ENCODE measurements around the gene CYB5R4. TPM values are rescaled to one million over a fixed set of nuclear protein-coding genes. Genes with fewer than 3 reads are reported as not detected.

The CYB5R4 gene
- total RNA-seq, 1 donor from 2014 or later: 5.2 TPM

GRCh38 chr6:83860782-83861495, 1.4 kb downstream of the CYB5R4 start:
- Histone ChIP-seq H3K4me3 (ENCODE audit: low read length in 3 of 3) (peak overlapping the region in 2 of 3 donors; percentile 89 to 99), H3K9ac (ENCODE audit: low read depth in 1 of 3, low read length in 3 of 3) (no peak overlapping the region), H3K27me3 (ENCODE audit: control insufficient read depth in 3 of 3, insufficient read depth in 3 of 3, low read length in 3 of 3) (peaks cover 0 to 3% (median 0%) of the 10 kb centered on the region in 3 donors), H3K4me1 (ENCODE audit: control insufficient read depth in 3 of 3, insufficient read depth in 3 of 3, low read length in 3 of 3) (peaks cover 5 to 26% (median 12%) of the 10 kb centered on the region in 3 donors), H3K9me3 (ENCODE audit: control insufficient read depth in 3 of 3, low read length in 3 of 3) (no peaks in the 10 kb centered on the region), H3K27ac (ENCODE audit: low read depth, low read length) (no peak overlapping the region), H3K36me3 (ENCODE audit: control insufficient read depth in 3 of 3, insufficient read depth in 3 of 3, low read length in 3 of 3) (peaks cover 0 to 9% (median 0%) of the 10 kb centered on the region in 3 donors)

DNA sequence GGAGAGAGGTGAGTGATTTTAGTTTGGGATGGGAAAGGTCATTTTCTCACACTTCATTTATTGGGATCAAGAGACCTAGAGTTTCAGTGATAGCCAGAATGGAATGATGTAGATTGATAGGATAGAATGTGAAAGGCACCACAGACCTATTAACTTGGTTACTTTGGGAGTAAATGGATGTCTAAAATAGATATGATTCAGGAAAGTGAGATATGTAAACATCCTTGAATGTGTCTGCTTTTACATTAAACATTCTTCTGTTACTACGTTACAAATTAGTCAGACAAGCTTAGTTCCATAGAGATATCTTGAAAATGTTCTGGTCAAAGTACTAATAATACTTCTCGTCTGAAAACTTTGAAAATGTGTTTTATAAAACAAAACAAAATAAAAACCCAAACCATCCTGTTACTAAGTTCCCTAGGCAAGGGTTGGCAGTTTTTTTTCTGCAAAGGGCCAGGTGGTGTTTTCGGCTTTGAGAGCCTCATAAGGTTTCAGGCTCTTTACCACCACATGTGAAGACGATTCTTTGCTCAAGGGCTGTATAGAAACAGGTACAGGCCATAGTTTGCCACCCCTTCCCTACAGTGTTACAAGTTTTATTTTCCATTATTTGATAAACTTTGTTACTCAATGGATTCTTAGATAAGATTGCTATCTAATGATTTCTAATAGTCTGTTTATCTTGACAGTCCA, 3.4 kb downstream of the CYB5R4 start:
- H3K27me3 ChIP-seq (ENCODE audit: control insufficient read depth in 3 of 3, insufficient read depth in 3 of 3, low read length in 3 of 3): no peaks in the 10 kb centered on the region
- peaks cover 5 to 26% (median 12%) of the 10 kb centered on the region in 3 donors for H3K4me1 ChIP-seq (ENCODE audit: control insufficient read depth in 3 of 3, insufficient read depth in 3 of 3, low read length in 3 of 3)
- peaks cover 0 to 9% (median 2%) of the 10 kb centered on the region in 3 donors for H3K36me3 ChIP-seq (ENCODE audit: control insufficient read depth in 3 of 3, insufficient read depth in 3 of 3, low read length in 3 of 3)
- H3K27ac ChIP-seq (ENCODE audit: low read depth, low read length): no peak overlapping the region
- no peak overlapping the region for H3K4me3 ChIP-seq (ENCODE audit: low read length in 3 of 3)
- H3K9me3 ChIP-seq (ENCODE audit: control insufficient read depth in 3 of 3, low read length in 3 of 3): no peaks in the 10 kb centered on the region
- no peak overlapping the region for H3K9ac ChIP-seq (ENCODE audit: low read depth in 1 of 3, low read length in 3 of 3)

- no peak overlapping the region for H3K27ac ChIP-seq (ENCODE audit: low read depth, low read length)
- no peak overlapping the region for H3K4me3 ChIP-seq (ENCODE audit: low read length in 3 of 3)
- H3K4me1 ChIP-seq (ENCODE audit: control insufficient read depth in 3 of 3, insufficient read depth in 3 of 3, low read length in 3 of 3): no peaks in the 10 kb centered on the region
- no peaks in the 10 kb centered on the region for H3K9me3 ChIP-seq (ENCODE audit: control insufficient read depth in 3 of 3, low read length in 3 of 3)
- H3K9ac ChIP-seq (ENCODE audit: low read depth in 1 of 3, low read length in 3 of 3): no peak overlapping the region
- H3K36me3 ChIP-seq (ENCODE audit: control insufficient read depth in 3 of 3, insufficient read depth in 3 of 3, low read length in 3 of 3): peaks cover 0 to 9% (median 2%) of the 10 kb centered on the region in 3 donors
- no peaks in the 10 kb centered on the region for H3K27me3 ChIP-seq (ENCODE audit: control insufficient read depth in 3 of 3, insufficient read depth in 3 of 3, low read length in 3 of 3)
Observed at GRCh38 chr6:83867043-83867442, 7.6 kb downstream of the CYB5R4 start.

GRCh38 chr6:83867527-83868161, 8.2 kb downstream of the CYB5R4 start:
- Histone ChIP-seq H3K27ac (ENCODE audit: low read depth, low read length) (peak overlapping the region; percentile 16), H3K27me3 (ENCODE audit: control insufficient read depth in 3 of 3, insufficient read depth in 3 of 3, low read length in 3 of 3) (no peaks in the 10 kb centered on the region), H3K36me3 (ENCODE audit: control insufficient read depth in 3 of 3, insufficient read depth in 3 of 3, low read length in 3 of 3) (peaks cover 0 to 9% (median 2%) of the 10 kb centered on the region in 3 donors), H3K4me1 (ENCODE audit: control insufficient read depth in 3 of 3, insufficient read depth in 3 of 3, low read length in 3 of 3) (no peaks in the 10 kb centered on the region), H3K4me3 (ENCODE audit: low read length in 3 of 3) (no peak overlapping the region), H3K9me3 (ENCODE audit: control insufficient read depth in 3 of 3, low read length in 3 of 3) (no peaks in the 10 kb centered on the region), H3K9ac (ENCODE audit: low read depth in 1 of 3, low read length in 3 of 3) (no peak overlapping the region)

DNA sequence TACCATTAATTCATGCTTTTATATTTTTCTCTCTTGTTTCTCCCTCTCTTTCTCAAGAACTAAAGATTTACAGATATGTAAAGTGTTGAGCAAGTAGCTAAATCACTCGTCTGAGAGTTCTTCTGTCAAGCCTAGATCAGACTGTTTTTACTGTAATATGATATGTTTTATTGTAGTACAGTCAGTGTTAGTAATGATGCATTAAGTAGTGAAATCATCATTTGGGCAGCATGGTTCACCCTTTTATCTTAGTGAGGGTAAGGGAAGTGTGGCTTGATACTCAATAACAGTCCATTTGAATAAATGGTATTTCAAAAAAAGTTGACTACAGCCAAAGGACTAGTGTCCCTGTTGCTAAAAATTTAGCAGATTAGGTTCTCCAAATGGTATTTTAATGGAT, 9.2 kb downstream of the CYB5R4 start:
- H3K27me3 ChIP-seq (ENCODE audit: control insufficient read depth in 3 of 3, insufficient read depth in 3 of 3, low read length in 3 of 3): no peaks in the 10 kb centered on the region
- H3K4me1 ChIP-seq (ENCODE audit: control insufficient read depth in 3 of 3, insufficient read depth in 3 of 3, low read length in 3 of 3): no peaks in the 10 kb centered on the region
- H3K27ac ChIP-seq (ENCODE audit: low read depth, low read length): no peak overlapping the region
- H3K36me3 ChIP-seq (ENCODE audit: control insufficient read depth in 3 of 3, insufficient read depth in 3 of 3, low read length in 3 of 3): peaks cover 0 to 9% (median 2%) of the 10 kb centered on the region in 3 donors
- no peak overlapping the region for H3K9ac ChIP-seq (ENCODE audit: low read depth in 1 of 3, low read length in 3 of 3)
- H3K4me3 ChIP-seq (ENCODE audit: low read length in 3 of 3): no peak overlapping the region
- H3K9me3 ChIP-seq (ENCODE audit: control insufficient read depth in 3 of 3, low read length in 3 of 3): no peaks in the 10 kb centered on the region

GRCh38 chr6:83870649-83871048, 11.2 kb downstream of the CYB5R4 start:
- Histone ChIP-seq H3K4me3 (ENCODE audit: low read length in 3 of 3) (no peak overlapping the region), H3K36me3 (ENCODE audit: control insufficient read depth in 3 of 3, insufficient read depth in 3 of 3, low read length in 3 of 3) (peaks cover 0 to 2% (median 0%) of the 10 kb centered on the region in 3 donors), H3K9me3 (ENCODE audit: control insufficient read depth in 3 of 3, low read length in 3 of 3) (no peaks in the 10 kb centered on the region), H3K27ac (ENCODE audit: low read depth, low read length) (no peak overlapping the region), H3K9ac (ENCODE audit: low read depth in 1 of 3, low read length in 3 of 3) (no peak overlapping the region), H3K27me3 (ENCODE audit: control insufficient read depth in 3 of 3, insufficient read depth in 3 of 3, low read length in 3 of 3) (no peaks in the 10 kb centered on the region), H3K4me1 (ENCODE audit: control insufficient read depth in 3 of 3, insufficient read depth in 3 of 3, low read length in 3 of 3) (no peaks in the 10 kb centered on the region)

DNA sequence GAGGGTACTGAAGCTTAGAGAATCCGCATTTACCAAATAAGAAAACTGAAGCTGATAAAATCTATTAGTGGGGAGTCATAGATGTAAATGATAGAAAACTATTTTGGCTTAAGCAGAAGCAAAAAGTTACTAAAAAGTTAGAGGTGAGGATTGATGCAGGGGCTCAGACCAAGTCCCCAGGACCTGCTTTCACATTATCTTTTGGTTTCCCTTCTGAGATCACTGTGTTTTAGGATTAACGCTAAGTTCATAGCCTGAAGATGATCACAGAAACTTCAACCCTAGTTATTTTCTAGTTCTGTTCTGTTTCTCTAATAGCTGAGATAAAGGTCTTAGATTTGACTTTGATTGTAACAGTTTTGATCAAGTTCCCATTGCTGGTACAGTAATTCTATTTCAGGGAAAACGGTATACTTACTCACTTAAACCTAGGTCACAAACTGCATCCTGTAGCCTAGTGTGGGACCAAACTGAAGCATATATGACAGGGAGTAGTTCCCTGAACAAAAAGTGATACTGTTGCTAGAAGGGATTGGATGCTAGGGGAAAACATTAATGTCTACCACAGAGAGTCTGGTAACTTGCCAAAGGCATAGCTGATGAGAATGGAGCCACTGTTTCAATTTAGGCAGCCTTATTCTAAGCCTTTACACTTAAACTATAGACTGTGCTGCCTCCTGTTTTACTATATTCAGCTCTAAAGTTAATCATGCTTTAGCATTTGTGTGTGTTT, 13.1 kb downstream of the CYB5R4 start:
- no peak overlapping the region for H3K27ac ChIP-seq (ENCODE audit: low read depth, low read length)
- H3K9ac ChIP-seq (ENCODE audit: low read depth in 1 of 3, low read length in 3 of 3): no peak overlapping the region
- H3K9me3 ChIP-seq (ENCODE audit: control insufficient read depth in 3 of 3, low read length in 3 of 3): no peaks in the 10 kb centered on the region
- no peak overlapping the region for H3K4me3 ChIP-seq (ENCODE audit: low read length in 3 of 3)
- H3K36me3 ChIP-seq (ENCODE audit: control insufficient read depth in 3 of 3, insufficient read depth in 3 of 3, low read length in 3 of 3): peaks cover 0 to under 1% (median 0%) of the 10 kb centered on the region in 3 donors
- no peaks in the 10 kb centered on the region for H3K4me1 ChIP-seq (ENCODE audit: control insufficient read depth in 3 of 3, insufficient read depth in 3 of 3, low read length in 3 of 3)
- no peaks in the 10 kb centered on the region for H3K27me3 ChIP-seq (ENCODE audit: control insufficient read depth in 3 of 3, insufficient read depth in 3 of 3, low read length in 3 of 3)

DNA sequence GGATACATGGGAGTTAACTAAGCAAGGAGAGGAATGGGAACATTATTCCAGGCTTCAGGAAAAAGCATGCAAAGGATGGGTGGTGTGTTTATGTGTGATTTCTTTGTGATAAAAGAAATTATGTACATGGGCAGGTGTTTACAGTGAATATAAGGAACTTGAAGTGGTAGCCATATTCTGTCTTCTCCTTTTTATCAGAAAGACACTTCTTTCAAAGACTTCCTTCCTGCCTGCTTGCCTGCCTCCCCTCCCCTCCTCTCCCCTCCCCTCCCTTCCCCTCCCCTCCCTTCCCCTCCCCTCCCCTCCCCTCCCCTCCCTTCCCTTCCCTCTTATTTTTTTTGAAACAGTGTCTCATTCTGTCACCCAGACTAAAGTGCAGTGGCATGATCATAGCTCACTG, 14.4 kb downstream of the CYB5R4 start:
- Histone ChIP-seq H3K27ac (ENCODE audit: low read depth, low read length) (no peak overlapping the region), H3K9me3 (ENCODE audit: control insufficient read depth in 3 of 3, low read length in 3 of 3) (no peaks in the 10 kb centered on the region), H3K36me3 (ENCODE audit: control insufficient read depth in 3 of 3, insufficient read depth in 3 of 3, low read length in 3 of 3) (no peaks in the 10 kb centered on the region), H3K9ac (ENCODE audit: low read depth in 1 of 3, low read length in 3 of 3) (no peak overlapping the region), H3K27me3 (ENCODE audit: control insufficient read depth in 3 of 3, insufficient read depth in 3 of 3, low read length in 3 of 3) (no peaks in the 10 kb centered on the region), H3K4me3 (ENCODE audit: low read length in 3 of 3) (no peak overlapping the region), H3K4me1 (ENCODE audit: control insufficient read depth in 3 of 3, insufficient read depth in 3 of 3, low read length in 3 of 3) (no peaks in the 10 kb centered on the region)

DNA sequence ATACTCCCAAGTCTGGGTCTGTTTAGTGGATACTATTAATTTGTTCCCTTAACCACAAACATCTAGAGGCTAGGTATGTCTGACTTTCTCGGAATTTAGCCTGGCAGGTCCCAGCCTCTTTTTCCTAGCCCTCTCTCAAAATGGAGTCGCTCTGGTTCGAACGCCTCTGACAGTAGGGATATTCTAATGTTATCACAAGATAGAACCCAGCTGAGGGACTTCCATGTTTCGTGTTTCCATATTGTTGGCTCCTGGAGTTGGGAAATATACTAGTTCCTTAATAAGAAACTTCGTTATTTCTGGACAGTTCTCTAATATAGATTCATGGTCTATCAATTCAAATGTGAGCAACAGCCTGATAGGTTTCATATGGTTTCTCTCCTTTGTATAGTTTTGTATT, 16.4 kb downstream of the CYB5R4 start:
- Histone ChIP-seq H3K36me3 (ENCODE audit: control insufficient read depth in 3 of 3, insufficient read depth in 3 of 3, low read length in 3 of 3) (no peaks in the 10 kb centered on the region), H3K4me1 (ENCODE audit: control insufficient read depth in 3 of 3, insufficient read depth in 3 of 3, low read length in 3 of 3) (no peaks in the 10 kb centered on the region), H3K4me3 (ENCODE audit: low read length in 3 of 3) (no peak overlapping the region), H3K27me3 (ENCODE audit: control insufficient read depth in 3 of 3, insufficient read depth in 3 of 3, low read length in 3 of 3) (no peaks in the 10 kb centered on the region), H3K9me3 (ENCODE audit: control insufficient read depth in 3 of 3, low read length in 3 of 3) (no peaks in the 10 kb centered on the region), H3K27ac (ENCODE audit: low read depth, low read length) (no peak overlapping the region), H3K9ac (ENCODE audit: low read depth in 1 of 3, low read length in 3 of 3) (no peak overlapping the region)
